ENCODE measurements around the gene DPEP1.

- TF ChIP-seq POLR2AphosphoS5 (IDR thresholded peaks at IDR 0.05; ENCODE audit: low read depth, low read length) (no peak), CTCF (IDR thresholded peaks at IDR 0.05 in 2 of 3, conservative IDR thresholded peaks at IDR 0.05 in 1 of 3; ENCODE audit: borderline replicate concordance in 1 of 3, insufficient read depth in 1 of 3, low read depth in 2 of 3, low read length in 2 of 3) (no peak), EZH2 (IDR thresholded peaks at IDR 0.05) (no peak), ELF1 (IDR thresholded peaks at IDR 0.05; ENCODE audit: borderline replicate concordance, low read depth) (no peak), POLR2A (IDR thresholded peaks at IDR 0.05; ENCODE audit: borderline replicate concordance, extremely low read depth, insufficient read depth, insufficient read length) (no peak), EZH2phosphoT487 (IDR thresholded peaks at IDR 0.05; ENCODE audit: borderline replicate concordance) (no peak), MAX (IDR thresholded peaks at IDR 0.05) (no peak), YY1 (IDR thresholded peaks at IDR 0.05; ENCODE audit: extremely low read depth, insufficient replicate concordance, low read depth, low read length) (no peak), ZNF274 (IDR thresholded peaks at IDR 0.05; ENCODE audit: low read depth, low read length) (no peak), TCF7L2 (IDR thresholded peaks at IDR 0.05; ENCODE audit: borderline replicate concordance, extremely low read depth, insufficient read depth, insufficient read length) (no peak), SIN3A (IDR thresholded peaks at IDR 0.05; ENCODE audit: low read depth) (no peak), REST (IDR thresholded peaks at IDR 0.05; ENCODE audit: low read depth) (no peak), EGR1 (IDR thresholded peaks at IDR 0.05; ENCODE audit: low read depth) (no peak), RAD21 (IDR thresholded peaks at IDR 0.05; ENCODE audit: low read depth) (no peak)
Measured at GRCh38 chr16:89598199-89598598, 15.2 kb upstream of the DPEP1 start.
